Measurements from ENCODE around the gene ING3.

ING3 gene

DNA sequence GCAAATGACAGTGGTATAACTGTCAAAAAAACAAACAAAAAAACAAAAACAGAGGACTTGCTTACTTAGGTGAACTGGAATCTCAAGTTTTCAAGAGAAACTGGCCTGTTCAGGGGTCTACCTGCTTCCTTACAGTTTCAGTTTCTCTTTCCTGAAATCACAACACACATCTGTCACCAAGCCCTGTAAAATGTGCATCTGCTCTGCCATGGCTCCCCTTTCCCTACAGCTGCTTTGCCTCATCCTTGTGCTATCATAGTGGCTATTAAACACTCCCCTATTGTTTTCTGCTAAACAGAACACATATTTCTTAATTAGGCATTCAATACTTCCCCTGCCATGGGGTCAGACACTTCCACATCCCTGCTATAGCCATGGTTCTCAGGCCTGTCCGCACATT is 75.6 kb downstream of the ING3 start:
- no peak for DNase-seq (ENCODE audit: low read depth in 2 of 2)

DNA sequence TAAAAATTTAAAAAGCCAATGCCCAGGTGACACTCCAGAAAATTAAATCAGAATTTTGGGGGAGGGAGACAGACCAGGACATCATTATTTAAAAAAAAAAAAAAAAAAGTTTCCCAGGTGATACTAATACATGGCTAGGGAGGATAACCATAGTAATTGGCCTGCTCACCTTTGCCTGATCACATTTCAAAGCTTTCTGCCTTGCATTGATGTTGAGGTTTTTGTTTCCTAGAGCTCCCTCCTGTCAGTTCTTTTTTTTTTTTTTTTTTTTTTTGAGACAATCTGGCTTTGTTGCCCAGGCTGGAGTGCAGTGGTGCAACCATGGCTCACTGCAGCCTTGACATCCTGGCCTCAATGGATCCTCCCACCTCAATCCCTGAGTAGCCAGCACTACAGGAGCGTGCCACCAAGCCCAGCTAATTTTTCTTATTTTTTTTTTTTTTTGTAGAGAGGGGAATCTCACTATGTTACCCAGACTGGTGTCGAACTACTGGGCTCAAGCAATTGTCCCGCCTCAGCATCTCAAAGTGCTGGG is 76.1 kb downstream of the ING3 start:
- DNase-seq (ENCODE audit: low read depth in 2 of 2): no peak

Measured in stimulated activated CD8-positive, alpha-beta memory T cell treated with anti-CD3 and anti-CD28 coated beads, Interleukin-15, amount 100 ng/mL, for 48 hours (primary cell).